Keratinocyte (primary cell): Measurements from ENCODE around the gene TNS4. TPM values are rescaled to one million over a fixed set of nuclear protein-coding genes. Genes with fewer than 3 reads are reported as not detected.

Experiments used
- DNase-seq: peaks from one replicate; pipeline ENCODE4 v3.0.0-alpha.2; 2011; ENCODE audit warnings: low read depth, missing footprints, low spot score
- FAIRE-seq: peaks from 2 replicates; lab custom pipeline; 2011; peaks lifted over from hg19 to GRCh38; lab: Jason Lieb, UNC
- H2AFZ ChIP-seq: 2 replicates; pipeline ENCODE4 v1.6.0; 2012; ENCODE audit warnings: low read length, control low read depth, inconsistent platforms; ENCODE audit not compliant: control insufficient read depth
- H3K27ac ChIP-seq: 2 replicates; pipeline ENCODE4 v1.5.1; 2011; ENCODE audit warnings: low read length; ENCODE audit not compliant: control insufficient read depth, insufficient read depth
- H3K27me3 ChIP-seq: 3 replicates; pipeline ENCODE4 v1.6.0; 2011; ENCODE audit warnings: low read length; ENCODE audit not compliant: control insufficient read depth, insufficient read depth; ENCODE audit errors: extremely low read depth
- H3K36me3 ChIP-seq, 2 experiments: 2 replicates in 1 of 2; 3 replicates in 1 of 2; pipeline ENCODE4 v1.5.1; 2011; ENCODE audit warnings: low read length in 2 of 2, mild to moderate bottlenecking in 1 of 2; ENCODE audit not compliant: control insufficient read depth in 2 of 2, insufficient read depth in 2 of 2; ENCODE audit errors: extremely low read depth in 1 of 2
- H3K4me1 ChIP-seq: 3 replicates; pipeline ENCODE4 v1.5.1; 2011; ENCODE audit warnings: low read length; ENCODE audit not compliant: control insufficient read depth, insufficient read depth; ENCODE audit errors: extremely low read depth
- H3K4me2 ChIP-seq: 3 replicates; pipeline ENCODE4 v1.6.0; 2011; ENCODE audit warnings: low read depth, low read length; ENCODE audit not compliant: control insufficient read depth, insufficient read depth; ENCODE audit errors: extremely low read depth
- H3K4me3 ChIP-seq, 3 experiments: fragments of 200-600 bp in 1 of 3; sonication (generic) in 1 of 3; 2 replicates in 2 of 3; 3 replicates in 1 of 3; pipeline ENCODE4 v1.5.1; 2011 to 2016; ENCODE audit warnings: low read length in 3 of 3, mild to moderate bottlenecking in 3 of 3, control low read depth in 2 of 3, inconsistent platforms in 1 of 3, low read depth in 1 of 3, mixed read lengths in 1 of 3, mixed run types in 1 of 3, moderate library complexity in 1 of 3; ENCODE audit not compliant: control insufficient read depth in 2 of 3, insufficient read depth in 2 of 3; ENCODE audit errors: extremely low read depth in 1 of 3
- H3K79me2 ChIP-seq: 2 replicates; pipeline ENCODE4 v1.6.0; 2012; ENCODE audit warnings: low read length; ENCODE audit not compliant: control insufficient read depth, insufficient read depth
- H3K9ac ChIP-seq: 3 replicates; pipeline ENCODE4 v1.6.0; 2011; ENCODE audit warnings: low read length; ENCODE audit not compliant: control insufficient read depth, insufficient read depth; ENCODE audit errors: extremely low read depth
- H3K9me1 ChIP-seq: 3 replicates; pipeline ENCODE4 v1.6.0; 2011; ENCODE audit warnings: low read length; ENCODE audit not compliant: control insufficient read depth, insufficient read depth; ENCODE audit errors: extremely low read depth
- H3K9me3 ChIP-seq: 2 replicates; pipeline ENCODE4 v1.5.1; 2012; ENCODE audit warnings: low read depth, low read length; ENCODE audit not compliant: control insufficient read depth
- H4K20me1 ChIP-seq: 3 replicates; pipeline ENCODE4 v1.6.0; 2011; ENCODE audit warnings: low read length; ENCODE audit not compliant: control insufficient read depth, insufficient read depth; ENCODE audit errors: extremely low read depth
- CTCF ChIP-seq, 3 experiments: IDR thresholded peaks in 1 of 3; conservative IDR thresholded peaks in 1 of 3; optimal IDR thresholded peaks in 1 of 3; 2 replicates in 2 of 3; 3 replicates in 1 of 3; pipeline versions ENCODE3 to v1.5.1; 2011; ENCODE audit warnings: low read length in 3 of 3, mild to moderate bottlenecking in 3 of 3, moderate library complexity in 2 of 3, control low read depth in 1 of 3, inconsistent platforms in 1 of 3; ENCODE audit not compliant: insufficient read depth in 2 of 3; ENCODE audit errors: extremely low read depth in 1 of 3
- EZH2 ChIP-seq: IDR thresholded peaks from one replicate; pipeline ENCODE4 v1.6.1; 2012; ENCODE audit warnings: inconsistent platforms, mild to moderate bottlenecking, low read length, moderate library complexity
- dilution Hi-C: fragments of 300-500 bp; cut with MboI; formaldehyde crosslinking; loops from one replicate; pipeline ENCODE4 v1.7.0; 2020; ENCODE audit warnings: low sequenced_read_pairs; ENCODE audit not compliant: extremely low pct_ligation_motif_present
- polyA plus RNA-seq, 5 experiments: library from polyadenylated mRNA; depleted of rRNA in 3 of 5; stranded (reverse) in 3 of 5; stranded (forward) in 1 of 5; unstranded in 1 of 5; fragments of >200 nt; gene quantifications; 1 replicate in 1 of 5; 2 replicates in 3 of 5; 3 replicates in 1 of 5; pipeline versions ENCODE4 v1.2.1 to v1.2.3, GENCODE V29; 2011 to 2012; ENCODE audit warnings: missing spikeins in 2 of 5, low read depth in 1 of 5, low replicate concordance in 1 of 5

TNS4 gene
- polyA plus RNA-seq, 1 donor (not counting 4 experiments of a cell fraction or from before 2014, with no cell fraction given): 160 TPM

DNA sequence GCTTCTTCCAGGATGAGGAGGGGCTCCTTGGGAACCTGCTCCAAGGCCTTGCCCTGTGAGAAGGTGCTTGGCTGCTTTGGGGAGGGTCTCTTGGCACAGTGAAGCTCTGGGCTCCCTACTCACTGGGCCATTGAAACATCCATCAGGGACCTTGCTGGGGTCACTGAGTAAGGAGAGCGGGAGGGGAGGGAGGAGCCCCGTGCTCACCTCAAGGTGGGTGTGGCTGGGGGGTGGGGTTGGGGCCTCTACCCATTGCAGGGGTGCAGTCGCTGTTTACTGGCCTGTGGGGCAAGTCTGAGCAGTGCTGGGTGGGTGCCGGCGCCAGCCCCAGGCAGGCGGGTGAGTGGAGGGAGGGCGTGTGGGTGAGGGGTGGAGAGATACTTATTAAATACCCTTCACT is 9.9 kb downstream of the TNS4 start:
- Histone ChIP-seq H3K79me2 (peaks cover 27% of the 10 kb centered on the region), H4K20me1 (peaks cover 77% of the 10 kb centered on the region), H3K27me3 (no peaks in the 10 kb centered on the region), H3K4me3 (no peak overlapping the region), H3K9me1 (peaks cover 11% of the 10 kb centered on the region), H3K4me2 (no peak overlapping the region), H3K27ac (peak overlapping the region; percentile 94), H3K9ac (peak overlapping the region; percentile 69), H3K9me3 (no peaks in the 10 kb centered on the region), H3K4me1 (peaks cover 95% of the 10 kb centered on the region), H3K36me3 (peaks cover 22 to 88% of the 10 kb centered on the region in 2 experiments), H2AFZ (no peak overlapping the region)
- TF ChIP-seq EZH2 (no peak), CTCF (optimal IDR thresholded peaks at IDR 0.05 in 1 of 3, IDR thresholded peaks at IDR 0.05 in 1 of 3, conservative IDR thresholded peaks at IDR 0.05 in 1 of 3; ENCODE audit: extremely low read depth in 1 of 3, insufficient read depth in 2 of 3, low read length in 3 of 3) (no peak)
- no peak for FAIRE-seq
- DNase-seq: peak; percentile 74
- dilution Hi-C loops: no loop called here

- no peaks in the 10 kb centered on the region for H3K27me3 ChIP-seq
- H2AFZ ChIP-seq: no peak overlapping the region
- TF ChIP-seq EZH2 (no peak), CTCF (optimal IDR thresholded peaks at IDR 0.05 in 1 of 3, IDR thresholded peaks at IDR 0.05 in 1 of 3, conservative IDR thresholded peaks at IDR 0.05 in 1 of 3; ENCODE audit: extremely low read depth in 1 of 3, insufficient read depth in 2 of 3, low read length in 3 of 3) (no peak)
- no peak for DNase-seq
- H3K27ac ChIP-seq: peak overlapping the region; percentile 94
- peaks cover 9% of the 10 kb centered on the region for H3K9me1 ChIP-seq
- peaks cover 18 to 88% of the 10 kb centered on the region in 2 experiments for H3K36me3 ChIP-seq
- H3K4me2 ChIP-seq: no peak overlapping the region
- no peaks in the 10 kb centered on the region for H3K9me3 ChIP-seq
- H3K4me3 ChIP-seq: no peak overlapping the region
- H4K20me1 ChIP-seq: peaks cover 75% of the 10 kb centered on the region
- dilution Hi-C loops: no loop called here
- peaks cover 95% of the 10 kb centered on the region for H3K4me1 ChIP-seq
- H3K79me2 ChIP-seq: peaks cover 22% of the 10 kb centered on the region
- H3K9ac ChIP-seq: peak overlapping the region; percentile 14
- FAIRE-seq: no peak
These were observed 10.4 kb downstream of the TNS4 start for GRCh38 chr17:40490982-40491381.
